ENCODE data around the gene AATK. TPM values are rescaled to one million over a fixed set of nuclear protein-coding genes. Genes with fewer than 3 reads are reported as not detected.

AATK gene
- total RNA-seq, 1 experiment from 2014 or later, result 4.4 TPM

DNA sequence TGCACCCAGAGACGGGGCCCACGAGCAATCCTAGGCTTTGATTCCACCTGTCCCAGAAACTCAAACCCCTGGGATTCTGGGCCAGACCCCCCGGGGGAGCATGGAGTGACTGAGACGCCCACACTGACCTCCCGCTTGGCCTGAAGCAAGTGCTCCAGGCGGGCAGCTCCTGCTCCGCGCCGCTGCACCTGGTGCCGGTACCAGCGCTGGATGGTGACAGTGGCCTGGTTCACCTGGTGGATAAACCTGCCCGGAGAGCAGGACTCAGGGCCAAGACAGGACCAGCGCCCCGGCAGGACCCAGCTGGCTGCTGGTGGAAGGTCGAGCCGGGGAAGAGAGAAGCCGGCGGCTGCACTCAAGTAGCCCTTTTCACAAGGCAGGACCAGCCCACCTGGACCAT is 34.2 kb upstream of the AATK start:
- Histone ChIP-seq H3K79me2 (ENCODE audit: insufficient read depth, low read length) (no peaks in the 10 kb centered on the region), H3K27me3 (ENCODE audit: insufficient read depth, low read length) (no peaks in the 10 kb centered on the region), H3K4me3 (replicated peaks in 1 of 2; ENCODE audit: low read depth in 1 of 2, low read length in 2 of 2) (no peak overlapping the region), H3K9ac (ENCODE audit: low read length) (no peak overlapping the region), H3K9me2 (ENCODE audit: insufficient read depth) (no peaks in the 10 kb centered on the region), H3K36me3 (ENCODE audit: control insufficient read depth in 1 of 2, insufficient read depth in 2 of 2, low read length in 2 of 2) (peaks cover 0 to 8% of the 10 kb centered on the region in 2 experiments), H3K27ac (ENCODE audit: low read depth, low read length) (no peak overlapping the region; the same call in 1 of the 2 replicates), H3K9me3 (ENCODE audit: control insufficient read depth in 1 of 2, insufficient read depth in 1 of 2, low read depth in 1 of 2, low read length in 2 of 2) (no peaks in the 10 kb centered on the region), H3K4me2 (ENCODE audit: low read length) (no peak overlapping the region), H3K4me1 (ENCODE audit: control insufficient read depth in 1 of 2, insufficient read depth in 2 of 2, low read length in 2 of 2) (peaks cover 0 to 8% of the 10 kb centered on the region in 2 experiments; a peak in 1 of 4 replicates), H2AFZ (ENCODE audit: low read depth, low read length, poor library complexity, severe bottlenecking) (no peak overlapping the region), H4K20me1 (ENCODE audit: insufficient read depth) (no peaks in the 10 kb centered on the region)
- ATAC-seq (no peak), DNase-seq (ENCODE audit: low read depth, low spot score) (no peak)
- BruUV-seq (replicated peaks), result no TSS peak
- RAD21 ChIA-PET (ENCODE audit: low non-redundant PET in 1 of 2, low total read pairs in 2 of 2, uncharacterized antibody in 2 of 2, unreplicated experiment in 2 of 2), result no interaction called here
- intact Hi-C loops (cut with micrococcal nuclease), result loop anchor here (1.0 kb wide), 1 partner anchor 58 kb away; no protein-coding TSS in a partner anchor
- TF ChIP-seq RAD21 (IDR thresholded peaks at IDR 0.05; ENCODE audit: low read depth) (no peak), CBX3 (IDR thresholded peaks at IDR 0.05; ENCODE audit: low read depth) (no peak), EGR1 (IDR thresholded peaks at IDR 0.05; ENCODE audit: low read depth) (no peak), TCF7L2 (IDR thresholded peaks at IDR 0.05; ENCODE audit: borderline replicate concordance, extremely low read depth, insufficient read depth, insufficient read length) (no peak), ELF1 (IDR thresholded peaks at IDR 0.05; ENCODE audit: borderline replicate concordance, low read depth) (no peak), SRF (IDR thresholded peaks at IDR 0.05; ENCODE audit: low read depth) (no peak)
- POLR2A ChIA-PET, result interaction anchor here (1.3 kb wide), 1 partner anchor 23 kb away, joined by 5 read pairs; the partner anchor contains the start of gene CEP131
- CTCF ChIA-PET, result interaction anchor here (0.6 to 2.2 kb wide), 4 partner anchors 23 to 1498 kb away, joined by 3 to 6 read pairs (median 5); partner anchors contain the start of genes CEP131 and RAB40B

- no peaks in the 10 kb centered on the region for H4K20me1 ChIP-seq (ENCODE audit: insufficient read depth)
- H2AFZ ChIP-seq (ENCODE audit: low read depth, low read length, poor library complexity, severe bottlenecking), result no peak overlapping the region
- intact Hi-C loops (cut with micrococcal nuclease), result no loop called here
- H3K27me3 ChIP-seq (ENCODE audit: insufficient read depth, low read length), result no peaks in the 10 kb centered on the region
- H3K4me3 ChIP-seq (replicated peaks in 1 of 2; ENCODE audit: low read depth in 1 of 2, low read length in 2 of 2), result no peak overlapping the region
- no peaks in the 10 kb centered on the region for H3K9me2 ChIP-seq (ENCODE audit: insufficient read depth)
- CTCF ChIA-PET, result no interaction called here
- no peaks in the 10 kb centered on the region for H3K79me2 ChIP-seq (ENCODE audit: insufficient read depth, low read length)
- DNase-seq (ENCODE audit: low read depth, low spot score) (no peak), ATAC-seq (no peak)
- POLR2A ChIA-PET, result no interaction called here
- no peaks in the 10 kb centered on the region for H3K9me3 ChIP-seq (ENCODE audit: control insufficient read depth in 1 of 2, insufficient read depth in 1 of 2, low read depth in 1 of 2, low read length in 2 of 2)
- H3K27ac ChIP-seq (ENCODE audit: low read depth, low read length), result no peak overlapping the region
- H3K36me3 ChIP-seq (ENCODE audit: control insufficient read depth in 1 of 2, insufficient read depth in 2 of 2, low read length in 2 of 2), result peaks cover 2 to 8% of the 10 kb centered on the region in 2 experiments
- no peak overlapping the region for H3K9ac ChIP-seq (ENCODE audit: low read length)
- TF ChIP-seq SIN3A (IDR thresholded peaks at IDR 0.05; ENCODE audit: low read depth), result no peak
- TF ChIP-seq POLR2AphosphoS5 (IDR thresholded peaks at IDR 0.05; ENCODE audit: low read depth, low read length), result no peak
- TF ChIP-seq ZFX (IDR thresholded peaks at IDR 0.05), result no peak
- TF ChIP-seq SRF (IDR thresholded peaks at IDR 0.05; ENCODE audit: low read depth), result no peak
- TF ChIP-seq YY1 (IDR thresholded peaks at IDR 0.05; ENCODE audit: extremely low read depth, insufficient replicate concordance, low read depth, low read length), result no peak
- no peak for TF ChIP-seq ELF1 (IDR thresholded peaks at IDR 0.05; ENCODE audit: borderline replicate concordance, low read depth)
- TF ChIP-seq POLR2A (IDR thresholded peaks at IDR 0.05; ENCODE audit: borderline replicate concordance, extremely low read depth, insufficient read depth, insufficient read length), result no peak
- no peak for TF ChIP-seq SP1 (IDR thresholded peaks at IDR 0.05; ENCODE audit: low read depth)
- TF ChIP-seq, protein P1, sequence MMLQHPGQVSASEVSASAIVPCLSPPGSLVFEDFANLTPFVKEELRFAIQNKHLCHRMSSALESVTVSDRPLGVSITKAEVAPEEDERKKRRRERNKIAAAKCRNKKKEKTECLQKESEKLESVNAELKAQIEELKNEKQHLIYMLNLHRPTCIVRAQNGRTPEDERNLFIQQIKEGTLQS (IDR thresholded peaks at IDR 0.05), result no peak
- TF ChIP-seq EZH2phosphoT487 (IDR thresholded peaks at IDR 0.05; ENCODE audit: borderline replicate concordance), result no peak
- TF ChIP-seq, protein P2, sequence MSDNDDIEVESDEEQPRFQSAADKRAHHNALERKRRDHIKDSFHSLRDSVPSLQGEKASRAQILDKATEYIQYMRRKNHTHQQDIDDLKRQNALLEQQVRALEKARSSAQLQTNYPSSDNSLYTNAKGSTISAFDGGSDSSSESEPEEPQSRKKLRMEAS (IDR thresholded peaks at IDR 0.05), result no peak
- TF ChIP-seq FOSL1 (IDR thresholded peaks at IDR 0.05; ENCODE audit: low read depth), result no peak
- TF ChIP-seq CEBPB (IDR thresholded peaks at IDR 0.05; ENCODE audit: low read depth), result no peak
- TF ChIP-seq CBX3 (IDR thresholded peaks at IDR 0.05; ENCODE audit: low read depth), result no peak
- no peak for TF ChIP-seq EGR1 (IDR thresholded peaks at IDR 0.05; ENCODE audit: low read depth)
- TF ChIP-seq EZH2 (IDR thresholded peaks at IDR 0.05), result no peak
- no peak for TF ChIP-seq RAD21 (IDR thresholded peaks at IDR 0.05; ENCODE audit: low read depth)
- no peak for TF ChIP-seq ZNF274 (IDR thresholded peaks at IDR 0.05; ENCODE audit: low read depth, low read length)
- RAD21 ChIA-PET (ENCODE audit: low non-redundant PET in 1 of 2, low total read pairs in 2 of 2, uncharacterized antibody in 2 of 2, unreplicated experiment in 2 of 2), result no interaction called here
- H3K4me2 ChIP-seq (ENCODE audit: low read length), result no peak overlapping the region
- no TSS peak for BruUV-seq (replicated peaks)
- peaks cover 0 to 8% of the 10 kb centered on the region in 2 experiments; a peak in 1 of 4 replicates for H3K4me1 ChIP-seq (ENCODE audit: control insufficient read depth in 1 of 2, insufficient read depth in 2 of 2, low read length in 2 of 2)
Measured at GRCh38 chr17:81199482-81199830, 33.4 kb upstream of the AATK start.

Measured in HCT116 (cell line).